GM13976 (cell line): ENCODE measurements around the gene ATOH8.
"Not testable (repeated sequence)": the region's sequence is repeated elsewhere in the genome, so short reads cannot be mapped to it uniquely, and the experiment has no call there.

Source experiments
- DNase-seq: peaks from one replicate; pipeline ENCODE4 v3.0.0; 2012; ENCODE audit warnings: low spot score
- in situ Hi-C: fragments of 300-500 bp; cut with MboI; formaldehyde crosslinking; loops from one replicate; pipeline ENCODE4 v1.12.0; 2022; ENCODE audit warnings: low sequenced_read_pairs, mixed read lengths, inconsistent platforms; ENCODE audit not compliant: unreplicated experiment
- TF ChIP-seq, protein P1 (sequence below): IDR thresholded peaks from 2 replicates; pipeline ENCODE4 v1.5.1; 2012; ENCODE audit warnings: borderline replicate concordance, mild to moderate bottlenecking; ENCODE audit not compliant: insufficient read depth; ENCODE audit errors: extremely low read depth, missing control alignments, control extremely low read depth

The ATOH8 gene

DNA sequence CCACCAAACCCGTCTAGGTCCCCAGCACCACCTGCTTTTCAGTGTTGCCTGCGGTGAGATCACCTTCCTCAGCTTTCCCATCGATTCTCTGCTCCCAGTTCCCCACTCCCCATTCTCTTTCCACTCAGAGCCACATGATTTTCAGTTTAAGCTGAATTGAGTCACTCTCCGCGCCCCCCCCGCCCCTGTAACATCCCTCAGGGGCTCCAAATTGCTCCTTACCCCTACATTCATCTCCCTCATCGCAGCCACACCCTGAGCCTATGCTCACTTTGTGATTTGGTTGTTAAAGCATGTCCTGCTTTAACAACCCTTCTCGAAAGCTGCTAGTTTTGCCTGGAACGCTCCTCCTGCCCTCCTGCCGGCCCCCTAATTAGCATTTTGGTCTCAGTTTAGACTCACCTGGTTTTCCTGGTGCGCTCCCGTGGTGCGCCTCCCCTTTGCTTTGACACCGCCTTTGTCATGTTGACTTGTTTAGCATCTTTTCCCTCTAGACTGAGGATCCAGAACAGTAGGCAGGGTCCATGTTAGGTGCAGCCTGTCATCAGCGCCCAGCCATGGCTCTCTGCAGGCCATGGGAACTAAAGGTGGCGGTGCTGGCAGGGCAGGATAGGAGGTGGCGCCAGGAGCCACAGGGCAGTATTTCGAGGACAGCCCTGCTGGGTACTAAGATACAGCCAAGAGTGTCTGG is 74.2 kb downstream of the ATOH8 start:
- TF ChIP-seq, protein P1, sequence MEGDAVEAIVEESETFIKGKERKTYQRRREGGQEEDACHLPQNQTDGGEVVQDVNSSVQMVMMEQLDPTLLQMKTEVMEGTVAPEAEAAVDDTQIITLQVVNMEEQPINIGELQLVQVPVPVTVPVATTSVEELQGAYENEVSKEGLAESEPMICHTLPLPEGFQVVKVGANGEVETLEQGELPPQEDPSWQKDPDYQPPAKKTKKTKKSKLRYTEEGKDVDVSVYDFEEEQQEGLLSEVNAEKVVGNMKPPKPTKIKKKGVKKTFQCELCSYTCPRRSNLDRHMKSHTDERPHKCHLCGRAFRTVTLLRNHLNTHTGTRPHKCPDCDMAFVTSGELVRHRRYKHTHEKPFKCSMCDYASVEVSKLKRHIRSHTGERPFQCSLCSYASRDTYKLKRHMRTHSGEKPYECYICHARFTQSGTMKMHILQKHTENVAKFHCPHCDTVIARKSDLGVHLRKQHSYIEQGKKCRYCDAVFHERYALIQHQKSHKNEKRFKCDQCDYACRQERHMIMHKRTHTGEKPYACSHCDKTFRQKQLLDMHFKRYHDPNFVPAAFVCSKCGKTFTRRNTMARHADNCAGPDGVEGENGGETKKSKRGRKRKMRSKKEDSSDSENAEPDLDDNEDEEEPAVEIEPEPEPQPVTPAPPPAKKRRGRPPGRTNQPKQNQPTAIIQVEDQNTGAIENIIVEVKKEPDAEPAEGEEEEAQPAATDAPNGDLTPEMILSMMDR, result no peak
- DNase-seq, result no peak
- in situ Hi-C loops, result loop anchor here (5.0 kb wide), 2 partner anchors 59 to 249 kb away; partner anchors contain the start of gene ST3GAL5

DNA sequence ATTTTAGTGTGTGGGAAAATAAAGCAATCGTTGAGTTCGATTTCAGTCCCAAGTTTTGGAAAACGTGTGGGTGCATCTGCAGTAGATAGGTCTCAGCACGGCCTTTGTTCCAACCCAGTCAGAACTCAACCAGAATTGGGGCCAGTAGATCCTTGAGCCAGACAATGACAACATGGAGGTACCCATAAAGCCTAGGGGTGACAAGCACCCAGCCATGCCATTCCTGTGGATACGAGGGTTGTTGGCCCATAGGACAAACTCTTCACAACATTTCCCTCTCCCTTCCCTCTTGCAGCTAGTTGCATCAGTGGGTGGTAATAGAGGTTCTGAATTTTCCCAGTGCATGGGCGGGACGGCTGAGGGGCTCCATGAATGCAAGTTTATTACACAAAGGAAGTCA is 74.9 kb downstream of the ATOH8 start:
- TF ChIP-seq, protein P1, result no peak
- no peak for DNase-seq
- in situ Hi-C loops, result loop anchor here (5.0 kb wide), 2 partner anchors 59 to 249 kb away; partner anchors contain the start of gene ST3GAL5

DNA sequence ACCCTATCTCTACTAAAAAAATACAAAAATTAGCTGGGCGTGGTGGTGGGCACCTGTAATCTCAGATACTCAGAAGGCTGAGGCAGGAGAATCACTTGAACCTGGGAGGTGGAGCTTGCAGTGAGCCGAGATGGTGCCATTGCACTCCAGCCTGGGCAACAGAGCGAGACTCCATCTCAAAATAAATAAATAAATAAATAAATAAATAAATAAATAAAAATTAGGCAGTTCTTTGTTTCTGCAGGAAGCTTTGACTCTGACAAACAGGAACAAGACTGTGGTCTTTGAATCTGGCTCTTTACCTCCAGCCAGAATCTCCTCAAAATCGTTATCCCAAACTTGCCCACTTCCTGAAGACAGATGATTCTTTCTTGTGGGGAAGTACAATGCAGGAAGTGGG is 75.6 kb downstream of the ATOH8 start:
- in situ Hi-C loops, result loop anchor here (5.0 kb wide), 2 partner anchors 58 to 248 kb away; partner anchors contain the start of gene ST3GAL5
- DNase-seq, result not testable (repeated sequence)

DNA sequence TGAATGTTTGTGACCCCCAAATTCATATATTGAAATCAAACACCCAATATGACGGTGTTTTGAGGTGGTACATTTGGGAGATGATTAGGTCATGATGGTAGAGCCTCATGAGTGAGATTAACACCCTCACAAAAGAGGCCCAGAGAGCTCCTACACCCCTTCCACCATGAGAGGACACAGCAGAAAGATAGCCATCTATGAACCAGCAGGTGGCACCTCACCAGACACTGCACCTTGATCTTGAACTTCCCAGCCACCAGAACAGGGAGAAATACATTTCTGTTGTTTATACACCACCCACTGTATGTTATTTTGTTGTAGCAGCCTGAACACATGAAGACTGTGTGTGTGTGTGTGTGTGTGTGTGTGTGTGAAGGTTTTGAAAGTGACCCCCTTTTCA is 76.9 kb downstream of the ATOH8 start:
- TF ChIP-seq, protein P1, result peak; percentile 37
- in situ Hi-C loops, result no loop called here
- no peak for DNase-seq

DNA sequence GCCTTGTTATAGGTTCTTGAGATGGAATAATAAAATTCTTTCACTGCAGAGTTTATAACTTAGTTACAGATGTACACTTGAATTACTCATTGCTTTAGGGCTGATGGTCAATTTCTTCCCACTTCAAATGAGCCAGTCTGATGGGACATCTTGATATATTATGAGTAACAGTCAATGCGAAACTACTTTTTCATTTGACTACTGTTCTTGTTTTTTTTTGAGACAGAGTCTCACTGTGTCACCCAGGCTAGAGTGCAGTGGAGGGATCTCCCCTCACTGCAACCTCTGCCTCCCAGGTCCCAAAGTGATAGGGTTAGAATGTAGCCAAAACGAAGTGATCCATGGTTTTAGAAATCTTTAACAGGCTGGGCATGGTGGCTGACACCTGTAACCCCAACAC is 77.9 kb downstream of the ATOH8 start:
- TF ChIP-seq, protein P1, result no peak
- in situ Hi-C loops, result no loop called here
- DNase-seq, result no peak

DNA sequence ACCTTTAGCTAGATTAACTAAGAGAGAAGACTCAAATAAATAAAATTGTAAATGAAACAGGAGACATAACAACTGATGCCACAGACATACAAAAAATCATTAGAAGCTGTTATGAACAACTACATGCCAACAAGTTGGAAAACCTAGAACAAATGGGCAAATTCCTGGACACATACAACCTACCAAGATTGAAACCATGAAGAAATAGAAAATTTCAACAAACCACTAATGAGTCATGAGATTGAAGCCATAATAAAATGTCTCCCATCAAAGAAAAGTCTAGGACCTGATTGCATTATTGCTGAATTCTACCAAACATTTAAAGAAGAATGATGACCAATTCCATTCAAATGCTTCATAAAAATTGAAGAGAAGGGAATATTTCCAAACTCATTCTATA is 80.7 kb downstream of the ATOH8 start:
- DNase-seq, result no peak
- in situ Hi-C loops, result no loop called here
- TF ChIP-seq, protein P1, result no peak
